ENCODE measurements around the gene PUDP.
"Not testable (repeated sequence)": the region's sequence is repeated elsewhere in the genome, so short reads cannot be mapped to it uniquely, and the experiment has no call there.

Gene PUDP

GRCh38 chrX:7073336-7073735 lies 74.6 kb downstream of the PUDP start:
- DNase-seq (ENCODE audit: low read depth in 2 of 2), result no peak

GRCh38 chrX:7072856-7073255 lies 75.1 kb downstream of the PUDP start:
- no peak for DNase-seq (ENCODE audit: low read depth in 2 of 2)

GRCh38 chrX:7071390-7071789 lies 76.6 kb downstream of the PUDP start:
- DNase-seq (ENCODE audit: low read depth in 2 of 2), result no peak

DNA sequence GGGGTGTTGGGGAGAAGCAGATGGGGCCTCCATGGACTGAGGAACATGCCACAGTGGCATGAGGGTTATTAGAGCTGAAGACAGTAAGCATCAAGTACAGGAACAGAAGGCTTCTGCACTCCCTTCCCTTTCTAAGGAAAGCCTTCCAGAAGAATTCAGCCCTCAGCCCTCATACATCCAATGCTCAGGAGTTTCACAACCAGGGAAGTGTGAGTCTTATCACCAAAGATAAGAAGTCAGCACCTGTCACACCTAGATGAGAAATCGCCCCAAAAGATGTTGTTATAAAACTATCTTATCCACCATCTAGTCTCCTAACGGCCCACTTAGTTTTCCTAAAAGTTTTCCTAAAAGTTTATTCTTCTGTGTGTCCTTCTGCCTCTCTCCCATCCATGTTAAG lies 78.4 kb downstream of the PUDP start:
- no peak for DNase-seq (ENCODE audit: low read depth in 2 of 2)

- no peak for DNase-seq (ENCODE audit: low read depth in 2 of 2)
Measured at GRCh38 chrX:7068939-7069367, 79.0 kb downstream of the PUDP start.

DNA sequence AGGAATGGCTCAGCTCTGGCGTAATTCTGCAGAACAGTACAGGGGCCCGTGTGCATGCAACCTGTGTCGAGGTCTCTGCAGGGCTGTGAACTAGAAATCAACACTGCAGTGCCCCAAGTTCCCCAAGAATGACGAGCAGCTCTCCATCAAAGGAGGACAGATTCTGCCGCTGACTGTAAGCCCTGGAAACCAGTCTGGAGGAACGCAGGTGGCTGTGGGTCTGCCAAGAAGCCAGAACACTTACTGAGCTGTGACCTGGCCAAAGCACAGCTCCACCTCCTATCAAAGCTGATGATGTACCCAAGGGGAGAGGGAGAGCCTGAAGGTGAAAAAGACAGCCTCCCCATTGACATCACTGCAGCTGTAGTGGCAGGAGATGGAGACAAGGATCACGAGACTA lies 80.7 kb downstream of the PUDP start:
- no peak for DNase-seq (ENCODE audit: low read depth in 2 of 2)

GRCh38 chrX:7065473-7065872 lies 82.5 kb downstream of the PUDP start:
- no peak for DNase-seq (ENCODE audit: low read depth in 2 of 2)

DNA sequence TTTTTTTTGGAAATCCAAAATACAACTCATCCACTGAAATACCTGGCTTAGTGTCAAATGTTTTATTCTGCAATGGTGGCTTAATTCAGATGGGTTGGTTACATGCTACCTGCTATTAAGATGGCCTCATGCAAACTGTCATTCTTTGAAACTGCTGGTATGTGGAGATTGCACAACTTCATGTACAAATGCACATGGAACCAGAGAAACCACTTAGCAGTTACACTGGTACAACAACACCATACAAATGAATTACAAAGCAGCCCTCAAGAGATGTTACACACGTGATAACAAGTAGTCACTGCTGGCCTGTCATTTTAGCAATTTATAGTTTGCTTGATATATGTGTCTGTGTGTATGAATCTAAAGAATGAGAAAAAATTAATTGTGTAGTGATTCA lies 85.0 kb downstream of the PUDP start:
- no peak for DNase-seq (ENCODE audit: low read depth in 2 of 2)

DNA sequence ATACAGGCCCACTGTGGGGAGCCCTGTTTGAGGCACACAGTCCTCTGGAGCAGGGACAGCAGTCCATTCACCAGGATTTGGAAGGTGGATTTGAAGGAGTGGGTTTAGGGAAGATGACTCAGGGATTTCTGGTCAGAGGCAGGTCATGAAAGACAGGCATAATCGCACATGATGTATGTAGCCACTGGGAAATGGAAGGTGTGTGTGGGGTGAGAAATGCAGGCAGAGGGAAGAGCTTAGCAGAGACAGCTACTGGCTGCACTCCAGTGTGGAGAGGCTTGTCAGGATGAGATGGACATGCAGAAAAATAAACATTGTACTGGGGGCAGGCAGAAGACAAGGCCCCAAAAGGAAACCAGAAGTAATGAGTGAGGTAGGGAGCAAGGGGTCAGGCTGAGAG lies 85.7 kb downstream of the PUDP start:
- DNase-seq (ENCODE audit: low read depth in 2 of 2), result no peak

DNA sequence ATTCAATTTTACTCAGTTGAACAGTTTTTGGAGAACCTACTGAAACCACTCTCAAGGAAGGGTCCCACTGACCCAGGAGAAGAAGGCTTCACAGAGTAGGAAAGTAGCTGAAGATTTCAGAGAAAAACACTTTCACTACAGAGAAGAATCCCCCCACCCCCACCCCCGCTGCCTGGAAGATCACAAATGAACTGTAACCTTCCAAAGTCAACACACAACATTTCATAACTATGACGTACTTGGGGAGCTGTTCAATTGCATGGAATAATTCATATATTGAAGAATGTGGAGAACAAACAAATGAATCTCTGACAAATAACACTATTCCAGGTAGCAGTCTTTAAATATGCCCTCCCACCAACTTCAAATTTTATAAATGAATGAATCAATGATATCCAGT lies 86.5 kb downstream of the PUDP start:
- no peak for DNase-seq (ENCODE audit: low read depth in 2 of 2)

DNA sequence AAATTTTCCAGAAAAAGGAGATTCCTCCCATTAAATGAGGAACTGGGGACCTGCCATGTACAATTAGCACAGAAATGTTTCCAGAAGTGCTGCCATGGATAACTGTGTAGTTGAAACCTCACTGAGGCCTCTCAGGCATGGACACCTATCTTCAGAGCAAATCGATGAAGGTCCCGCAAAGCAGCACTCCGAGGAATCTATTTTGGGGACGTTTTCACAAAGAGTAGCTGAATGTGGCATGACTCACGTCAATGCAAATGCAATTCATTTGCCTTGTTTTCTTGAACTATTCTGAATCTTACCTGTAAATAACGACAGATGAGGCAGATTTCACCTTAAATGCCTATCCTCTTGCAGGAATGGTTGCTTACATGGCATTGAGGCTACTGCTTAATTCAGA lies 87.5 kb downstream of the PUDP start:
- DNase-seq (ENCODE audit: low read depth in 2 of 2), result no peak

- DNase-seq (ENCODE audit: low read depth in 2 of 2), result no peak
Measured at GRCh38 chrX:7059859-7060258, 88.1 kb downstream of the PUDP start.

DNA sequence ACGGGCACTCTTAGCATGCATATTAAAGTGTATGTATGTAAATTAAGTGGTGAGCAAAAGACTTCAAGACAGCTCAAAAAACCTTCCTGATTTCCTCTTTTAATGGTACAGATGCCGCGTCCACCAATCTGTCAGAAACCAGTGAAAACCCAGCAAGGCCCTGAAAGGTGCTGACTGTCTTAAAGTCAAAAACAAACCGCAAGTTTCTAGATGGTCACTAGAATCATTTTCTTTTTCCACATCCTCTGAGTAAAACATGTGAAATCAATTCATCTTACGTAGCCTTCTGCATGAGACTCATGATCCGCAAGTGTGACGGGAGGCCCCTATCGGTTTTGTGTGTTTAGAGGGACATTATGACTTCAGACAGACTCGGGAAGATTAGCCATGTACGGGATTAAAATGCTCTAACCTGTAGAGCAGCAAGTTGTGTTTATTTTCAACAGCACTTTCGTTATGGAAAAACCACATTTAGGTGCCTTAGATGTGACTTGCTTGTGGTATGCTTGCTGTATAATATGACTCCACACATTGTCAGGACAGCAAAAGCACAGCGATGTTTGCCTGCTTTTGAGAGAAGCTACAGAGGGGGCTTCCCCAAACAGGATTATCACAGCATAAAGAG lies 88.6 kb downstream of the PUDP start:
- no peak for DNase-seq (ENCODE audit: low read depth in 2 of 2)

DNA sequence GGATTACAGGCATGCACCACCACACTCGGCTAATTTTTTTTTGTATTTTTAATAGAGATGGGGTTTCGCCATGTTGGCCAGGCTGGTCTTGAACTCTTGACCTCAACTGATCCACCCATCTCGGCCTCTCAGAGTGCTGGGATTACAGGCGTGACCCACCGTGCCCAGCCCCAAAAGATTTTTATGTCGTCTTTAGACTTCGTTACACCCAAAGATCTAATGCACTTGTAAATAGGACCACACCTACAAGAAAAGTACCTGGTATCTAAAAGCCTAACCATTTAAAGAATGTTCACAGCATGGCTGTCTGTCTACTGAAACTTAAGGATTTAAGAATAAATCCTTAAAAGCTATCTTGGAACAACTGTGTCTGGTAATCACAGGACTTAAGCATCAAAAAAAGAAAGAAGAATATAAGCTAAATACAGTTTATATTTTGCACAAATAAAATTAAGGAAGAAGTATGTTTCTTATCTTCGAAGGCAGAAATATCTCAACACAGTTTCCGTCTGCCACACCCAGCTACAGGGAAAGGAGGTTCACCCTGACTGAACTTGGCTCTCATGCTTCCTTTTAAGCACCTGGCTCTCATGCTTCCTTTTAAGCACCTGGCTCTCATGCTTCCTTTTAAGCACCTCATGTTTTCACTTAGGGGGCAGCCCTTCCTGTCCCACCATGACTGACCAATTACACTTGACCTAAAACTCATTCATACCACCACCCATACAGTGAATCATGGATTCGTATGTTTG lies 92.4 kb downstream of the PUDP start:
- DNase-seq (ENCODE audit: low read depth in 2 of 2), result no peak

DNA sequence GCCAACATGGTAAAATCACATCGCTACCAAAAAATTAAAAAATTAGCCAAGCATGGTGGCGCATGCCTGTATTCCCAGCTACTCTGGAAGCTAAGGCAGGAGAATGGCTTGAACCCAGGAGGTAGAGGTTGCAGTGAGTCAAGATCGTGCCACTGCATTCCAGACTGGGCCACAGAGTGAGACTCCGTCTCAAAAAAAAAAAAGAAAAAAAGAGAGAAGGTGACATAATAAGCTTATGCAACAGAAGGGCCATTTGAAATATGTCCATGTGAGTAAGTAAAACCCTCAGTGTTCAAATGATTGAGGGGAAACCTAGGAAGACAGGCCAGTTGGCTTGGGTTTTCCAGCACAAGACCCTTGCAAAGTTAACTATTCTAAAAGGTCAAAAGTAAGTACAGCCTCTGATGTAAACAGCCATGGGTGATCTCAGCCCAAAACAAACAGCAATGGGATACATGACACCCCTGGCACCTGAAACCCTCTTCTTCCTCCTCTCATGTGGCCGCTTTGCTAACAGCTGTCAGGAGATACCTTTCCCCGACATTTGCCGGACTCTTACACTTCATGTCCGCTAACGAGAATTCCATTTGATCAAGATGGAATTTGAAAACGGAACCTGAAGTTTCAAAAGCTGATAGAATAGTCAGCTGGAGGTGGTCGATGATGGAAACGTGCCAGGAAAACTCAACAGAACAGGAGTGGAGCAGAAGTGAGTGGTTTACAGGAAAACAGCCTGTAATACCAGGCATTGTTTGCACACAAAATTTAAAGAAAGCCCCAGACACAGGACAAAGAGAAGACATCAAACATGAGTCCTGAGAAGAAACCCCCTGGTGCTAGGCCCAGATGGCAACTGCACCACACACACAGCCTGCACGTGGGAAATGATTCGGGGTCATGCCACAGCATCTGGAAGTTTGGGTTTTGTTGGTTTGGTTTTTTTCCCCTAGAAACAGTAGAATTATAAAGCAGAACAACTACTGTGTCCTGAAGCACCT lies 93.4 kb downstream of the PUDP start:
- no peak for DNase-seq (ENCODE audit: low read depth in 2 of 2)

DNA sequence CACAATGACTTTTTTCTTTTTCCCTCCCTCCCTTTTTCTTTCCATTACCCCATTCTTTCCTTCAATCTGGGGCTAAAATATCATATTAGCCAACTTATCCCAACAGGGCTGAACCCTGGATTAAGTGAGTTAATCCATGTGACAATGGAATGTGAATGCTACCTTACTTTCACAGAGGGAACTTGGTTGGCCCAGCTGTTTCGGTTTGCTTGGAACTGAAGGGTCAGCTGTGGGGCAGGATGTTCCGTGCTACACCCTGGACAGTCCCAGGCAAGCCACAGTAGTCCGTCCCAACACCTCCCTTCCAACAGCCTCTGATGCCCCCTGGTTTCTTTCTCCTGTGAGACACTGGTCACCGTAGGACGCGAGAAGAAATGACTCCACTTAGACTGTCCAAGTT lies 95.4 kb downstream of the PUDP start:
- no peak for DNase-seq (ENCODE audit: low read depth in 2 of 2)

DNA sequence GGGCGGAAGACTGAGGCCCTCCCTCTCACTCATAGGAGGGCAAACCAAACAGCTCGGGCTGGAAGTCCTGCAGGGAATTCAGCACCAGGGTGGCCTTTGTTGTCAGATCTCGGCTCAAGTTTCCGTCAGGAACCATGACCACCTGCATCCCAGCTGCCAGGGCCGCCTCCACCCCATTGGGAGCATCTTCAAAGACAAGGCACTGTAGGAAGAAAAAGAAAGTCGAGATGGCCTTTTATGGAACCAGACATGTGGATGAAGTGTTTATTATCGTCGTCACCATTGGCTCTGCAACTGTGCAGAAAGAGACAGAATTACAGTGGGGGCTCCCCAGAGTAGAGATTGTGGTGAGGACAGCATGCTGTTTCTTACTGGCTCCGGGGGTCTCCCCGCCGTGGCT lies 97.7 kb downstream of the PUDP start:
- DNase-seq (ENCODE audit: low read depth in 2 of 2), result no peak

GRCh38 chrX:7047951-7048350 lies 100.0 kb downstream of the PUDP start:
- DNase-seq (ENCODE audit: low read depth in 2 of 2), result no peak

- no peak for DNase-seq (ENCODE audit: low read depth in 2 of 2)
Measured at GRCh38 chrX:7045238-7045955, 102.6 kb downstream of the PUDP start.

- not testable (repeated sequence) for DNase-seq (ENCODE audit: low read depth in 2 of 2)
Measured at GRCh38 chrX:7043796-7044433, 104.0 kb downstream of the PUDP start.

DNA sequence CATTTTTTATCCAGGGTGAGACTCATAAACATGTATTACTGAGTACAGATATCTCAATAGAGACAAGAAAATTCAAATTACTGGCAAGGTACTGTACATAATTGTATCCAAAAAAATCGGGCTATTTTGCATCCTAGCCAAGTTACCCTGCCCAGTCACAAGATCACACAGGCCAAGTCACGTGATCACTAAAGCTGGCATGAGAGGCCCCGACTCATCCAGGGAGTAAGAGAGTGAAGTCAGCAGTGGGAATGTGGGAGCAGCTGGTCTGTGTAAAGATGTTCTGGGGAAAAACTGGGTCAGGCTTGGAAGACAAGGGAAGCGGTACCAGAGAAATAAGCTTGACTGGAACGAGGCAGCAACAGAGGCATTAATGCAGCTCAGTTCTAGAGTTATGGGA lies 119.7 kb downstream of the PUDP start:
- no peak for DNase-seq (ENCODE audit: low read depth in 2 of 2)
